ENCODE data around the gene OSR1. TPM values are rescaled to one million over a fixed set of nuclear protein-coding genes. Genes with fewer than 3 reads are reported as not detected.
A peak's percentile ranks its signal among the peaks of the same experiment; 100 is the strongest.

The OSR1 gene
- total and polyA plus RNA-seq, 2 of the 4 experiments (the other 2 are of a cell fraction), result 12.4 to 48.0 TPM

DNA sequence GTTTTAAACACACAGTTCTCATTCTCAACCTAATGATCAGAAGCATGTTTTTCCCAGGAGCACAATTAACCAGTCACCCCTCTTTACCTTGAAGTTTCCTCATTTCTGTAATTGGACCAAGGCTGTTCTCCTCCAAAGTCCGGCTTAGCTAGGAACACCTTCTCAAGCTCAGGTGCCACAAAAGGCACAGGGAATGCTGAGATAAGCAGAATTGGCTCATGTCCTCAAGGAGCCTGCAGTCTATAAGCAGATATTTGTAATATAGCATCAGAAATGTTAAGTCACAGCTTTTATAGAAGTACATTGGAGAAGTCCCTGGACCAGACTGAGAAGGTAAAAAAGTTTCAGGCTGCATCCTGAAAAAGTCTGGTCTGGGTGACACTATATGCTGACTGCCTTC, 20.7 kb downstream of the OSR1 start:
- Histone ChIP-seq H3K4me3 (ENCODE audit: insufficient read depth, low read depth, low read length) (no peak overlapping the region), H4K91ac (ENCODE audit: insufficient read depth, low read depth, low read length) (no peak overlapping the region), H2AFZ (replicated peaks; ENCODE audit: low read length, poor library complexity) (no peak overlapping the region), H2BK20ac (ENCODE audit: low read depth, low read length) (no peak overlapping the region), H2AK9ac (replicated peaks; ENCODE audit: low read depth, low read length, poor library complexity) (no peak overlapping the region), H3K4me1 (ENCODE audit: control insufficient read depth, insufficient read depth, low read length) (no peaks in the 10 kb centered on the region), H4K8ac (ENCODE audit: low read depth in 2 of 2, low read length in 2 of 2) (no peak overlapping the region), H4K20me1 (ENCODE audit: insufficient read depth, low read length) (no peaks in the 10 kb centered on the region), H3K4ac (ENCODE audit: low read depth, low read length) (no peak overlapping the region), H3K18ac (ENCODE audit: low read depth, low read length) (no peak overlapping the region), H3K56ac (ENCODE audit: extremely low read depth, insufficient read depth, low read length) (no peak overlapping the region), H4K5ac (ENCODE audit: low read depth, low read length) (no peak overlapping the region), H3K79me1 (ENCODE audit: low read depth in 1 of 2, low read length in 2 of 2) (peaks cover 0 to 4% of the 10 kb centered on the region in 2 experiments; a peak in 2 of 4 replicates), H2AK5ac (ENCODE audit: low read depth, low read length) (no peak overlapping the region), H3K14ac (replicated peaks; ENCODE audit: low read depth, low read length) (no peak overlapping the region), H3K9ac (ENCODE audit: low read depth, low read length) (no peak overlapping the region), H2BK120ac (ENCODE audit: low read depth, low read length) (no peak overlapping the region), H3K27ac (ENCODE audit: insufficient read depth, low read length) (no peak overlapping the region), H3K4me2 (ENCODE audit: low read depth, low read length) (no peak overlapping the region), H3K23ac (ENCODE audit: low read depth, low read length) (no peak overlapping the region), H2BK15ac (ENCODE audit: low read depth, low read length) (no peak overlapping the region), H3K27me3 (ENCODE audit: control insufficient read depth, insufficient read depth, low read length) (no peaks in the 10 kb centered on the region), H3K36me3 (ENCODE audit: control insufficient read depth, insufficient read depth, low read length) (peaks cover 3% of the 10 kb centered on the region; the same call in 1 of the 2 replicates), H3K9me3 (ENCODE audit: control insufficient read depth, insufficient read depth, low read length) (no peaks in the 10 kb centered on the region), H3K9me1 (ENCODE audit: insufficient read depth, low read length) (peaks cover 2% of the 10 kb centered on the region; the same call in 1 of the 2 replicates), H2BK5ac (ENCODE audit: low read depth, low read length, poor library complexity, severe bottlenecking) (no peak overlapping the region)
- TF ChIP-seq MAFK (IDR thresholded peaks at IDR 0.05; ENCODE audit: low read depth, low read length) (peak; percentile 78), RCOR1 (IDR thresholded peaks at IDR 0.05; ENCODE audit: insufficient replicate concordance, low read length) (no peak)
- DNase-seq (no peak), ATAC-seq (ENCODE audit: low read depth) (no peak)
- dilution Hi-C loops (cut with HindIII; ENCODE audit: low sequenced_read_pairs, unreplicated experiment), result no loop called here
- in situ Hi-C loops (cut with MboI; ENCODE audit: low sequenced_read_pairs), result no loop called here
- 100% methylated on average over 1 of the region's 1 CpG; no CpG with 5 or more reads in 1 of the 2 experiments for WGBS, 2 experiments (ENCODE audit: extremely low coverage in 2 of 2, insufficient read length in 1 of 2)
- no TSS peak for BruUV-seq (replicated peaks)
- CTCF ChIA-PET, result no interaction called here
- POLR2A ChIA-PET (ENCODE audit: unreplicated experiment), result no interaction called here
- intact Hi-C loops (cut with micrococcal nuclease), result no loop called here

All from IMR-90 (cell line).